Measurements from ENCODE around the gene TBKBP1. TPM values are rescaled to one million over a fixed set of nuclear protein-coding genes. Genes with fewer than 3 reads are reported as not detected.

Gene TBKBP1
- total RNA-seq, 1 donor from 2014 or later: 14.8 TPM

- intact Hi-C loops (cut with micrococcal nuclease): no loop called here
- Histone ChIP-seq H3K9me3 (replicated peaks) (no peaks in the 10 kb centered on the region), H3K36me3 (peaks cover 98% of the 10 kb centered on the region), H3K27ac (replicated peaks) (no peak overlapping the region), H3K27me3 (ENCODE audit: low read depth) (no peaks in the 10 kb centered on the region), H3K4me3 (no peak overlapping the region), H3K4me1 (peaks cover 5% of the 10 kb centered on the region)
- no peak for TF ChIP-seq CTCF (IDR thresholded peaks at IDR 0.05; ENCODE audit: borderline replicate concordance)
- DNase-seq: no peak
Observed at GRCh38 chr17:47670064-47670463, 23.9 kb upstream of the TBKBP1 start.

GRCh38 chr17:47674499-47674898 is 19.5 kb upstream of the TBKBP1 start:
- Histone ChIP-seq H3K9me3 (replicated peaks) (no peaks in the 10 kb centered on the region), H3K27me3 (ENCODE audit: low read depth) (no peaks in the 10 kb centered on the region), H3K36me3 (peaks cover 99% of the 10 kb centered on the region), H3K4me1 (peaks cover 20% of the 10 kb centered on the region), H3K27ac (replicated peaks) (no peak overlapping the region), H3K4me3 (no peak overlapping the region)
- intact Hi-C loops (cut with micrococcal nuclease): no loop called here
- DNase-seq: no peak
- no peak for TF ChIP-seq CTCF (IDR thresholded peaks at IDR 0.05; ENCODE audit: borderline replicate concordance)

- DNase-seq: no peak
- Histone ChIP-seq H3K27me3 (ENCODE audit: low read depth) (no peaks in the 10 kb centered on the region), H3K36me3 (peaks cover 99% of the 10 kb centered on the region), H3K9me3 (replicated peaks) (no peaks in the 10 kb centered on the region), H3K27ac (replicated peaks) (no peak overlapping the region), H3K4me3 (no peak overlapping the region), H3K4me1 (peaks cover 20% of the 10 kb centered on the region)
- intact Hi-C loops (cut with micrococcal nuclease): no loop called here
- TF ChIP-seq CTCF (IDR thresholded peaks at IDR 0.05; ENCODE audit: borderline replicate concordance): no peak
Observed at GRCh38 chr17:47675380-47676198, 18.4 kb upstream of the TBKBP1 start.

- Histone ChIP-seq H3K27me3 (ENCODE audit: low read depth) (no peaks in the 10 kb centered on the region), H3K4me1 (peaks cover 20% of the 10 kb centered on the region), H3K4me3 (no peak overlapping the region), H3K9me3 (replicated peaks) (no peaks in the 10 kb centered on the region), H3K27ac (replicated peaks) (no peak overlapping the region), H3K36me3 (peaks cover 99% of the 10 kb centered on the region)
- TF ChIP-seq CTCF (IDR thresholded peaks at IDR 0.05; ENCODE audit: borderline replicate concordance): no peak
- DNase-seq: no peak
- intact Hi-C loops (cut with micrococcal nuclease): no loop called here
Observed at GRCh38 chr17:47676199-47676472, 17.8 kb upstream of the TBKBP1 start.

GRCh38 chr17:47676510-47677165 is 17.3 kb upstream of the TBKBP1 start:
- TF ChIP-seq CTCF (IDR thresholded peaks at IDR 0.05; ENCODE audit: borderline replicate concordance): no peak
- no peaks in the 10 kb centered on the region for H3K27me3 ChIP-seq (ENCODE audit: low read depth)
- H3K4me1 ChIP-seq: peaks cover 20% of the 10 kb centered on the region
- intact Hi-C loops (cut with micrococcal nuclease): no loop called here
- no peak for DNase-seq
- H3K9me3 ChIP-seq (replicated peaks): no peaks in the 10 kb centered on the region
- peaks cover 99% of the 10 kb centered on the region for H3K36me3 ChIP-seq
- H3K27ac ChIP-seq (replicated peaks): no peak overlapping the region
- H3K4me3 ChIP-seq: no peak overlapping the region
